Stimulated activated CD8-positive, alpha-beta memory T cell treated with anti-CD3 and anti-CD28 coated beads, Interleukin-7, amount 100 ng/mL, for 24 hours (primary cell): ENCODE data around the gene HPSE2.

Source experiments
- DNase-seq: peaks from one replicate; pipeline ENCODE4 v3.0.0-alpha.2; 2020; ENCODE audit warnings: low read depth

HPSE2 gene

DNA sequence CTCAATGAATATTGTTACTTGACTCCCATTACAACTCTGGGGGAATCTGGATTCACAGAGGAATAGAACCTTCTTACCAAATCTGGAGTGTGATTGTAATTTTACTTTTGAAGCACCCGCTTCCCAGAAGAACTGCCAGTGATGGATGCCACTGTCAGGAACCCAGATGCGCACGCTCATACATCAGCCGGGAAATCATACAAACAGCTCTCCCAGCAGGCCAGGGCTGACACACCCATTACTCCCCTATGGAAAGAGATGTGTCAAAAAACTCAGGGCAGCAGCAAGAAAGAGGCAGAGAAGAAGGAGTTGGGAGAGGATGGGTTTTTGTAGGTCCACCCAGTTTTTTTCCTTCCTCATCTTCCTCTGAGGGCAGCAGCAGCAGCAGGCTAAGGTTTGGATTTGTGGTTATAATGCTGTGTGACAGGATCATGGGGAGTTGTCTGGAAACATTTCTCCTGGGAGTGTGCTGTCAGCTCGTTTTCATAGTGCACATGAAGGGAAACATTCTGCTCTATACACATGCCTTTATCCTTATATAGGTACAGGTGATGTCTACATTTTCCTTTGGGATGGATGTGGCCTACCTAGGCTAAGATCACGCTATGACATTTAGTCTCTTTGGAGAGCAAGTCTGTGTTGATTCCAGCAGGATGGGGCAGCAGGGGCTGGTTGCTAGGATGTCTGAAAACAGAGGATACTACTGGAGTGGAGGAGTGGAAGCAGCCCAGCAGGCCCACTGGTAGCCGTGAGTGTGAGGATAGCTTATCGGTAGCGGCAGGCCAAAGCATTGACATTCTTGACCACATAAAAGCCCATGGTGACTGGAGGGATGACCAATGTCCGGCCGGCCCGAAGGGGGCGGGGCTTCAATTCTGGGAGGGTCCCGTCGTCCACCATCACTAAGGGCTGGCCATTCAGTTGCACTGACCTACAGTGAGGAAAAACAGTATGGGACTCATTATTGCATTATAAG lies 776.6 kb downstream of the HPSE2 start:
- no peak for DNase-seq

DNA sequence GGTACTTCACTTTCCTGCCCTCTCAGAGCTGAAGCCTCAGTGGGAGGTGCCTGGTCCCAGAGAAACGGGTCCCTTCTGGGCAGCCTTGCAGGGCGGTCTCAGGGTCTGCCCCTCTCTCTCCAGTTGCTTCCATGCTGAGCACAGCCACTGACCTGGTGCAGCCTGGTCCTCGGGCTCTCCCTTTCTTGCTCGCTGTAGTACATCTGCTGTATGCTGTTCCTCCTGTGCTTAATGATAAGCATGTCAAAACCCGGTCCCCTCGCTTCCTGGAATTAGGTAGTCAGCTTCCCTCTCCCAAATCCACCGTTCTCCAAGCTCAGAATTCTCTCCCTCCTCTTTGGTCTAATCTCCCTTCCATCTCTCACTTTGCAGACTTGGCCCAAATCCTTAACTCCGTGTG lies 777.9 kb downstream of the HPSE2 start:
- DNase-seq: no peak

DNA sequence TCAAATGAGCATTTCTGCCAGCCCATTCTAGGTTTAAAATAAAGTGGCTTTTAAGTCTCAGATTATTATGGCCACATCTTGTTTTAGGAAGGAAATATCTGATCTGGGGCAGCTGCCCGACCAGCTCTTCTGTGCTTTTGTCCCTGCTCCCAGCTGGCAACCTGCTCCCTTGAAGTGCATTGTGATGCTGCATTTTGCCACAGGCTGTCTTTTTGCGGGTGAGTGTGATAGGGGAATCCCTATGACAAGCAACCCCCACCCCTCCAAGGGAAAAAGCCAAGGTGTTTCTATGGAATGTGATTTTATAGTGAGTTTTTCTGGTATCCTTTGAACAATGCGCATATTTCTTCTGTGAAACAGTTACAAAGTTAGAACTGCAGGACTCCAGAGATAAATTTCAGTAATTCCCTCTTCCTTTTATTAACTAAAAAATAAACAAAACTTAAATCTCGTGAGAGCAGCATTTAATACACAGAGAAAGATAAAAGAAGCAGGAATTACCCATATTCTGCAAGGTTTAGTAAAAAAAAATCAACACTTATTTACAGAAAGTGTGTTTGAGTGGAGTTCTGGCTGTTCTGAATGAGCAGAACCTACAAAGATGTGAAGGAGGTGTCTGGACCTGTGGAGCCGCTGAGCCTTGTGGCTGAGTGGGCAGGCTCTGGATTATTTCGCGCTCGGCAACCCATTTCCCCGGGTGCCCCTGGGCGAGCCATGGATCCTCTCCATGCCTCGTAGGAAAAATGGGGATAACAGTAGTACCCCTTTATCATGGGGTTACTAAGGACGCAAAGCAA lies 778.8 kb downstream of the HPSE2 start:
- no peak for DNase-seq

DNA sequence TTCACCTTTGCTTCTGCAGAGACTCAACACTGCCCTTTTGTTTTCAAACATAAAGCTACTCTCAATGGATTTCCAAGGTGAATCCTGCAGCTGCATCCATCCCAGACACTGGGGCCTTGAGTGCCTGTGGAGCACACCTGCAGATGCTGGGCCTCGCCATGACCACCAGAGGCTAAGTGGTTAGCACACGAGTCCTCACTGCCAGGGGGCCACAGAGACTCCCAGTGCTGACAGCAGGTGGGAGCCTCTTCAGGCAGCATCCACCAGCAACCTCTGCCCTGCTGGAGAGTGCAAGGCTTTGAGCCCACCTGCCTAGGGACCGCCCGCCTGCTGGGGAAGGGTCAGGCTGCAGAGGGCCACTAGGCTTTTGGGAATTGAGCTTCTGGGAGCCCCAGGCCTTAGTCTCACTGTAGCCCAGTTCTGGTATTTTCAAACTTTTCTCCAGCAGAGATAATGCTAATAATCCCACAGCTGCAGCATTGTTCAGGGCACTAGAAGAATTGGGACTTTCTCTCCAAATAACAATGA lies 779.5 kb downstream of the HPSE2 start:
- DNase-seq: no peak

DNA sequence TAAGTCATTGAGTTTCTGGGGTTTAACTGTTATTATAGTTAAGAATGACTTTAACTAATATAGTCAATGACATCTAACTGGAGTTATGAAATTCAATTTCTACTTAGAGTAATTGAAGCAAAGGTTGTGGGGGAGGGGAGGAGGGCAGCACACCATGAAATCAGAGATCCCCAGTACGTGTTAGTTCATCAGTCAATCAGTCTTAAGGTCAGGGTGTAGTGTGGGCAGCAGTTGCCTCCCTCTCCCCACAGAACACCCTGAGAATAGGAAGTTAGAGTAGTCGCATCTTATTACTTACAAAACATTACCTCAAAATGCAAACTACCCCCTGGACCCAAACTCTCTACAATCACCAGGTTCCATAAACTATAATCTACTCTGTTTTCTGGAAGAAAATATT lies 781.9 kb downstream of the HPSE2 start:
- no peak for DNase-seq

DNA sequence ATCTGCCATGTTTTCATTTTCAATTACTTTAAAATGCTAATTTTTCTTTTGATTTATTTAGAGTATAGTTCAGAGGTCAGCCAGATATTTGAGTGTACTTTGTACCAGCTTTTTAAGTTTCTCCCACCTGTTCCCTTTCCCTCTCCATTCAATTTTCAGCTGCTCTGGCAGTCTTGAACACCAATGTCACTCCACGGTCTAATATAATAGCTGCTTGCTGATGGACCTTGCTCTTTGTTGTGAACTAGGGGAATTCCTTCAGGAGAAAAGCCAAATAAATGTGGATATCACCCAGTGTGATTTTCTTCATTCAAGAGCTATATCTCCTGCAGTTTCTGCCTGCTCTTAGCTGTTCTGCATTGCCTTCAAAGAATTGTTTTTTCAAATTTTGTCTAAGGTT lies 785.0 kb downstream of the HPSE2 start:
- no peak for DNase-seq

DNA sequence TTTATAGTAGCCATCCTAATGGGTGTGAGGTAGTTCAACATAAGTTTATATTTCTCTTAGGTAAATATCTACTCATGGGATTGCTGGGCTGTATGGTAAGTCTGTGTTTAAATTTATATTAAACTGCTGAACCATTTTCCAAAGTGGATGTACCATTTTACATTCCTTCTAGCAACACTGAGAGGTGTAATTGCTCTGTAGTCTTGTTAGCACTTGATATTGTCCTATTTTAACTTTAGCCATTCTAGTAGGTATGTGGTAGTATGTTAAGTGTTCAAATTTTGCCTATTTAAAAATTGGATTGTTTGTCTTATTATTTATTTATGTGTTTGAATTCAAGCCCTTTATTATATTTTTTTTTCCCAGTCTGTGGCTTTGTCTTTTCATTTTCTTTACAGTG lies 786.4 kb downstream of the HPSE2 start:
- DNase-seq: no peak

DNA sequence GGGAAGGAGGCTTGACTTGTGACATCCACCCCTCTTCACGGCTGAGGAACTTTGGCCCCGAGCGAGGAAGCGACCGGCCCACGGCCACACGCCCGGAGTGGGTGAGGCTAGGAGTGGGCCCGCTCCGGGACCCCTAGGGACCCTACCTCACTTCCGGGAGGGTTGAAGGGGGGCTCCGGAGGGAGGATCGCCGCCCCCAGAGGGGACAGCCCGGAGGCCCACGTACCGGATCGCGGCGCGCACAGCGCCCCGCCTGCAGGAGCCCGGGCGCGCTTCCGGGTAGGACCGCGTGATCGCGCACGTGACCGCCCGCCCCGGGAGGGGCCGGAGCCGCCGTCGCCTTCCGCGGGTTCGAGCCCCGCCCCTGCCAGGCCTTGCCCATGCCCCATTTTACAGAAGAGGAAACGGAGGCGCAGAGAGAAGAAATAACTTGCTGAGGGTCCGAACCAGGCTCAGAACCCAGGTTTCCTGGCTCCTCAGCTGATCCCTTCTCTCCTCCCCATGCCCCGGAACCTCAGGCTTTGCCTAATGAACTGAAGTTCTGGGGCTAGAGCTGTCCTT lies 788.9 kb downstream of the HPSE2 start, which contains the start of gene HPS1:
Gene HPS1, minus strand, starts transcription at position 275 of the 561 bp plus-strand sequence. CDS start 3,695 bp downstream, outside the sequence.
- DNase-seq: peak; percentile 62

DNA sequence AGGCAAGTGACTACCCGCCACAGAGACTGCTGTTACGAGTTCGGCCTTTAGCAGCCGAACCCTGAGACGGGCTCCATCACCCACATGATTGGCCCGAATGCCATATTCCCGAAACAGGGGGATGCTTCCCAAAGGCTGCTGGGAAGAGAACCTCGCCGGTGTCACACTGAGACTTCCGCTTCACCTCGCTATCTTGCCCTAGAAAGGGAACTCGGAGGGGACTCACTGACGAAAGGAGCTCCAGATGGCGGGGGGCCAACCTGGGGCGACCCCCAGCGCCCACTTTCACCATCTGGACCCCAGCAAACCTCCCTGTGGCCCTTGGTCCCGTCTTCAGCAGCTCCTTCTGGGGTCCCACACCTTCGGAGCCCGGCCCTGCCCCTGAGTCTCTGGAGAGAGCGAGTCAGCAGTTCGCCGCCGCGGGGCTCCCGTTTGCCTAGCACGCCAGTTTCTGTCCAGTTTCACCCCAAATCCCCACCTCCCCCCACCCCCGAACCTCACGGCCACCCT lies 789.4 kb downstream of the HPSE2 start:
- DNase-seq: peak; percentile 8

DNA sequence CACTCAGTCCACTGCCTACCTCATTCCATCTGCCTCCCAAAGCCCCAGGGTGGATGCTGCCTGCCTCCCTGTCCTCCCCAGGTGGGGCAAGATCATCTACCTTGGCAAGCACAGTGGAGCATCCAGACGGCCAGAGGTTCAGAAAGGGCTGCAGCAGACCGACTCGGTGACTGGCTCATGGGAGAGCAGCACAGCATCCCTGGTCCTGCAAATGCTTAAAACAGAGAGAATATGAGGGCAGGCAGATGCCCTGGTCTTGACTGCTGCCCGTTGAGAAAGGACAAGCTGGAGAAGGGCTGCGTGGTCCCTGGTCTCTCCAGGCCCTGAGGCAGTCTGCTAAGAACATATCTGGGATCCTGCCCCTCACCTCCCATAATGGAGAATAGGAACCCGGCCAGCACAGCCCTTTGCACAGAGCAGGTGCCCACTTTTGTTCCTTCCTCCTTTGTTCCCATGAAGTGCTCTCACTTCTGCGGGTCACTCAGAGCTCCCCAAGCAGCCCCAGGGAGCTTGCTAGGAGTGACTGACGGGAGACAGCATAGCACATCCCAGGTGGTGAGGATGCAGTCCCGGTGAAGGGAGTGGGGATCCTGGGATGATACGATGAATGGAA lies 790.3 kb downstream of the HPSE2 start:
- DNase-seq: no peak

DNA sequence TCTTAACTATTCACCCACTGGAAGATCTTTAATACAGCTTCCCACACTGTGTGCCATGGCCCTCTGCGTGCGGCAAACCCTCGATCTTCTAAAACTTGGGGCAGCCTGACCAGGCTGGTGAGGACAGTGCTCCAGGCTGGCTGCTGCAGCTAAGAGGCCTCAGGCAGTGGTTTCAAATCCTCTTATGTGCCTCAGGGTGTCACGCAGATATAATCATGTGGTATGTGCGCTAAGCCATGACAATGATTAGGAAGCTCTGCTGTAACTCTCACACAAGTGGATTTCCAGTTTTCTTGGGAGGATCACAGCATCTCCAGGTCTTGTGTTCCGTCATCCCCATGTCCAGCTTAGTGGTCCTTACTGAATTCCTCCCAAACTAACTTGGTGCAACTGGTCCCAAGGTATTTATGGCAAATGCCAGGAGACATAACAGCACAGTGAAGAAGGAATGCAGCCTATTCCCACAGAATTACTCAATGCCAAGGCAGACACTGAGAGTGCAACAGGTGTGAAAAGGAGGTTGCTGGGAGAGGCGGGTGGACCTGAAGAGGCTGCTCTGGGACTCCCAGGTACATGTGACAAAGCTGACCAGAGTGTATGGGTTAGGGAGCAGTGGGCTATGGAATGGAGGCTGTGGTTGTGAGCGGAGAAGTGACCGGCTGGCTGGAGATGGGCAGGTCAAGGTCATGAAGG lies 791.2 kb downstream of the HPSE2 start:
- DNase-seq: no peak

DNA sequence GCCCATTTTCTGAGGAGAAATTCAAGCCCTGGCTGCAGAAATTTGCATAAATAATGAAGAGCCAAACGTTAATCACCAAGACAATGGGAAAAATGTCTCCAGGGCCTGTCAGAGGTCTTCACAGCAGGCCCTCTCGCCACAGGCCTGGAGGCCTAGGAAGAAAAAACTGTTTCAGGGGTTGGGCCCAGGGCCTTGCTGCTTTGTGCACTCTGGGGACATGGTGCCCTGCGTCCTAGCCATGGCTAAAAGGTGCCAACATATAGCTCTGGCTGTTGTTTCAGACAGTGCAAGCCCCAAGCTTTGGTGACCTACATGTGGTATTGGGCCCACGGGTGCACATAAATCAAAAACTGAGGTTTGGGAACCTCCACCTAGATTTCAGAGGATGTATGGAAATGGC lies 796.9 kb downstream of the HPSE2 start:
- no peak for DNase-seq

DNA sequence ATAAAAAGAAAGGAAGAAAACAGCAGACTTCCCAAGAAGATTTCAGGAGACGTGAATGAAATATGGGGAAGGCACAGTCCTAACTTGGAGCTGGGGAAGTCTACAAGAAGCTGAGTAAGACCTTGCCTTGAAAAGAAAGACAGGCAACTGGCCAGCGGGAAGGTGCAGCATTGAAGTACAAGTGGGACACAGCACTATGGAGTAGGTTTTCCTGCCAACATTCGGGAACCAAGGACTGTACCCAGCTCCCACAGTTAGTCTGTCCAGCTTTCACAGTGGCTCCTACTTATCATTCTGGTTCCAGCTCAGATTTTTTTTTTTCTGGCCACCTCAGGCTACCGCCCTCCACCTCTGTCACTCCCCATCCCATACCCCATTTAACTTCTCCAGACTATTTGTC lies 798.9 kb downstream of the HPSE2 start:
- no peak for DNase-seq

DNA sequence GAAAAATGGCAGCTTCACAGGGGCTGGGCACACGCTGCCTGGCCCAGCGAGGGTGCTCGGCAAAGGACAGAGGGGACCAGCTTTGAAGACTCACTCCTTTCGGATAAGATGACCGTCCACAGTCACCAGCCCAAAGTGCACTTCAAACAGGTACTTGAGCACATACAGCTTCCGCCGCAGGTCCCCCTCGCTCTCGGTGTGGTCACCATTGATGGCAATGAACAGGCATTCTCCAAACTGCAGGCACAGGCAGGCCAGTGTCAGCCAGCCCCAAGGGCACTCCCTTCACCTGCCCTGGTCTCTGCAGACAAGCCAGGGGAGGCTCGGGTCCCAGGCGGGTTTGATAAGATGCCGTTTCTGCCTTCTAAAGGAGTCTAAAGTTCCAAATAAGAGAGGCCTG lies 800.5 kb downstream of the HPSE2 start:
- no peak for DNase-seq

DNA sequence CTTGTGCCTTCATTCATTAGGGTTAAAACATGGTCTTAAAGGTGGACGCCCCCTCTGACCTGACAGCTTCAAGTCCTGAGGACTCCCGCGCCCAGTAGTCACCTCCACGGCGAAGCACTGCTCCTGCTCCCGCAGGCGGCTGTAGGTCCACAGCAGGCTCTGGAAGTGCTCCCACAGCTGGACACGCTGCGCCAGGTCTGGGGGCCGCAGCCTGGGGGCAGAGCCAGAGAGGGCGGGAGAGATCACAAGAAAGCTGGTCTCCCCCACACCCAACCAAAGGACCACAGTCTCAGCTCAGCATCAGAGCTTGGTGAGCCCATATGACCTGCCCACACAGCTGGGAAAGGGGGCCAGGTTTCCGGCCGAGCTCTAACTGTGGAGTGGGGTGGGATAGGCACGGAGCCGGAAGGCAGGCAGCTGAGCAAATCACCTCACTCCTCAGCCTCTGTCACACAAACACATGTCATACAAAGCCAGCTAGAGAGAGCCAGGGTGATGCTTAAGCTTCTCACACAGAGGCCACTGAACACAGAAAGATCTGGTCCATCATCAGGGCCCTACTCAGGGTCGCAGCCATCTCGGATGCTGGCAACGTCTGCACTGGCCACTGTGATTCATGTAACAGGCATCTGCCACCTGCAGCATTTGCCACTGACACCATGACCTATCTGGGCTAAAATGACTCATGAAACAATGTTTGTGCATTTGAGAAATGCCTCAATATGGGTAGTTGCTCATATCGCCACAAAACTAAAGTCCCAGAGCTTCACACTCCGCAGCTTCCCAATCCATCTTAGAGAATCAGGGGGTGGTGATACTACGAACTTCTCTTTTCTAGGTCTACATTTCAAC lies 801.5 kb downstream of the HPSE2 start:
- no peak for DNase-seq

DNA sequence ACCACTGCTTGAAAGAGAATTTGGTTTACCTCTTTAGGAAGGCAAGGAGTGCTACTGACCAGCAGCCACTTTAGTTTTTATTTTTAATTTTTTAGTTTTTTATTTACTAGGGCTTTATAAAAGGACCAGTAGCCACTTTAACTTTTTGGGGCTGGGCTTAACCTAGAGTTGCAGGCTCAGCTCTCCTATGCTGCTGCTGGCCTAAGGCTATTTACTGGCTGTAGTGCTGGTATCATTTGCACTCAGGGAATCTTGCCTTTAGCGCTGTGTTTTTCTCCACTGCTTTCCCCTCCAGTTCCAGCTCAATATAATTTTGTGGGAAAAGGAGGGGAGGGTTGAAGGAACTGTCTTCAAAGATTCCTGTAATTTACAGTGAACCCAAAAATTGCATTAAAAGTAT lies 802.3 kb downstream of the HPSE2 start:
- DNase-seq: no peak

DNA sequence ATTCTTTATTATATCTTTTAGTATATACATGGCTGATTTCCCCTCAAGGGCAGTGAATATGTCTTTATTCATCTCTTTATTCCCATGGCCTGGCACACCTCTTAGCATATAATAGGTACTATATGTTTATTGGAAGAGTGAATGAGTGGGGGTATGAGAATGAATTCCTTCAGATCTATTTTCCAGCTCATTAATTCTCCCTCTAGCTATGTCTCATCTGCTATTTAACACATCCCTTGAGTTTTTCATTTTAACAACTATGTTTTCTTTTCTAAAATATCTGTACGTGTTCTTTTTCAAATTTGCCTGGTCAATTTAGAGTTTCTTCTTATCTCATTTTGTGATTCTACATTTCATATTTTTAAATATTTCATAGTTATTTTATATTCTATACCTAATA lies 803.3 kb downstream of the HPSE2 start:
- DNase-seq: no peak

DNA sequence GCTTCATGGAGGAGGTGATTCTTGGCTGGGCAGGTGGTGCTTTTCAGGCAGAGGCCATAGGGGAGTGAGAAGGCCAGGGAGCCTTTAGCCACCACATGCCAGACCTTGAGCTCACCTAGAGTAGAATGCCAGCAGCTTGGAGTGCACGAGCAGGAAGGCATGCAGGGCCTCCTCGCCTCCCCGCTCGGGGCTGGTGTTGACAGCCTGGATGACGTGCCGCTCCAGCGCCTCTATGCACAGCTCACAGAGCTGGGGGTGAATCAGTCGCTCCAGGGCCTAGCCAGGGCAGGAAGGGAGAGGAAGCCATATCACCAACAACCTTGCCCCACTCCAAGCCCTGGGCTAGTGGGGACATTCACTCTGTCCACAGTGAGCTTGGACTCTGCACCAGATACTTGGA lies 804.6 kb downstream of the HPSE2 start:
- no peak for DNase-seq

DNA sequence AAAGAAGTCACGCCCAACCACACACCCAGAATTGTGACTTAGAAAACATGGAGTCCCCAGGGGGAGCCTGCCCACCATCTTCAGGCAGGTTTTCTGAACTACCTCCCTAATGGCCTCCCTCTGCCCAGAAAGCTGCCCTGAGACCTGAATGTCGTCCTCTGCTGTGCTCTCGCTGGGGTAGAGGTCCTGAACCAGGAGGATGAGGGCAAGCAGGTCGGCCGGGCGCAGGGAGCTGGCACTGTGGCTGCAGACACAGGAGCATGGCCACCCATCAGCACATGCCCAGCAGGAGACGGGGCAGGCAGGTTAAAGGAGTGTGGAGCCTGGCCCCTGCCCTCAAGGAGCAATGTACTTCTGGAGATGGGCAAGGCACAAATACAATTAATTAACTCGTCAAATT lies 805.2 kb downstream of the HPSE2 start:
- DNase-seq: no peak
